Measurements from ENCODE around the gene CAP2.
A peak's percentile ranks its signal among the peaks of the same experiment; 100 is the strongest.

CAP2 gene

DNA sequence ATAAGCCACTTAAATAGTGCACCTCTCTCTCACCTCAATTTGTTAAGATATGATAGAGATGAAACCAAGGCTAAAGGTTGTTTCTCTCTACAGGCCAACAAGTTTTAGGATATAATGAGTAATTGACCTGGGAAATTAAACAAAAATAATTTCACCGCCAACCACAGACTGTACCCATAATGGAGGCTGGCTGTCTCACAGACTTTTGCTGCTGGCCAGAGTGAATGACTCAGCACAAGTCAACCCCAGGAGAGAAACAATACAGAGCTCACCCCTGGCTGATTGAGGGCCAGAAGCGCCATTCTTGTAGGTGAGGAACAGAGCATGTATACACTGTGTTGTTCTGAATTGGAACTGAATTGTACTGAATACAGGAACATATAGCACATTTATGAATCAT lies 99.9 kb downstream of the CAP2 start:
- no peak overlapping the region for H3K4ac ChIP-seq (ENCODE audit: low read depth, low read length)
- peak overlapping the region; percentile 3 for H3K27ac ChIP-seq (ENCODE audit: low read depth, low read length)
- no peak overlapping the region for H3K4me3 ChIP-seq (ENCODE audit: low read depth, low read length)
- no peak overlapping the region for H4K8ac ChIP-seq (ENCODE audit: low read depth, low read length)
- H3K4me2 ChIP-seq (ENCODE audit: low read length): no peak overlapping the region
- no peak overlapping the region for H2BK120ac ChIP-seq (ENCODE audit: insufficient read depth, low read length, poor library complexity)
- H3K18ac ChIP-seq (ENCODE audit: low read length): no peak overlapping the region
- H4K91ac ChIP-seq (ENCODE audit: low read depth, low read length): no peak overlapping the region
- no peaks in the 10 kb centered on the region for H3K9me3 ChIP-seq (ENCODE audit: insufficient read depth, low read depth, low read length)
- no peak overlapping the region for H2BK12ac ChIP-seq (ENCODE audit: low read length)
- peaks cover 3% of the 10 kb centered on the region for H3K79me1 ChIP-seq (ENCODE audit: low read length)
- WGBS (ENCODE audit: extremely low coverage, insufficient coverage, insufficient read length): no CpG with 5 or more reads among the region's 2 CpGs
- H3K79me2 ChIP-seq (ENCODE audit: control insufficient read depth, insufficient read depth, low read length, poor library complexity): no peaks in the 10 kb centered on the region
- H3K27me3 ChIP-seq (ENCODE audit: insufficient read depth, low read length): no peaks in the 10 kb centered on the region
- H3K14ac ChIP-seq (ENCODE audit: low read length): no peak overlapping the region
- H3K36me3 ChIP-seq (ENCODE audit: control insufficient read depth in 1 of 2, insufficient read depth in 2 of 2, low read length in 2 of 2): peaks cover 2% of the 10 kb centered on the region in 2 experiments
- H3K23ac ChIP-seq (ENCODE audit: low read length): no peak overlapping the region
- no peak overlapping the region for H2BK5ac ChIP-seq (ENCODE audit: low read depth, low read length, poor library complexity)
- no peak overlapping the region for H2AK5ac ChIP-seq (ENCODE audit: low read length)
- H2AFZ ChIP-seq (ENCODE audit: insufficient read depth, low read length, poor library complexity): no peak overlapping the region
- no peak overlapping the region for H4K12ac ChIP-seq (ENCODE audit: low read depth, low read length)
- peaks cover 3 to 8% of the 10 kb centered on the region in 2 experiments for H3K4me1 ChIP-seq (ENCODE audit: control insufficient read depth in 1 of 2, insufficient read depth in 2 of 2, low read length in 2 of 2)
- DNase-seq: no peak
- no peak overlapping the region for H3K9ac ChIP-seq (ENCODE audit: low read length)

DNA sequence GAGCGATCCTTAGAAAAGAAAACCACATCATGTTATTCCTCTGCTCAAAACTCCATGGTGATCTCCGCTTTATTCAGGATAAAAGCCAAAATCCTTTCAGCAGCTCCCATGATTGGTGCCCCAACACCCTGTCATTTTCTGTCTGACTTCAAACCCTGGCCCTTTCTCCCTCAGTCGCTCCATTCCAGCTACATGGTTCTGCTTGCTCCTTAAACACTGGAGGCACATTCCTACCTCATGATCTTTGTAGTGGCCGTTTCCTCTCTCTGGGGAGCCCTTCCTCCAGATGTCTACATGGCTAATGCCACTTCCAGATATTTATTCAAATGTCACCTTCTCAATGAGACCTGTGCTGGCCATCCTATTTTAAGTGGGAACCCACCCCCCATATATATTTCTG lies 100.8 kb downstream of the CAP2 start:
- peaks cover 3% of the 10 kb centered on the region for H3K79me1 ChIP-seq (ENCODE audit: low read length)
- H2BK12ac ChIP-seq (ENCODE audit: low read length): no peak overlapping the region
- no peak overlapping the region for H3K9ac ChIP-seq (ENCODE audit: low read length)
- no CpG with 5 or more reads among the region's 4 CpGs for WGBS (ENCODE audit: extremely low coverage, insufficient coverage, insufficient read length)
- H3K18ac ChIP-seq (ENCODE audit: low read length): no peak overlapping the region
- no peak overlapping the region for H3K4ac ChIP-seq (ENCODE audit: low read depth, low read length)
- no peaks in the 10 kb centered on the region for H3K9me3 ChIP-seq (ENCODE audit: insufficient read depth, low read depth, low read length)
- no peak overlapping the region for H3K4me2 ChIP-seq (ENCODE audit: low read length)
- no peak overlapping the region for H4K12ac ChIP-seq (ENCODE audit: low read depth, low read length)
- no peak overlapping the region for H4K91ac ChIP-seq (ENCODE audit: low read depth, low read length)
- DNase-seq: no peak
- no peaks in the 10 kb centered on the region for H3K27me3 ChIP-seq (ENCODE audit: insufficient read depth, low read length)
- no peak overlapping the region for H3K23ac ChIP-seq (ENCODE audit: low read length)
- H3K14ac ChIP-seq (ENCODE audit: low read length): no peak overlapping the region
- H3K27ac ChIP-seq (ENCODE audit: low read depth, low read length): no peak overlapping the region
- H2AFZ ChIP-seq (ENCODE audit: insufficient read depth, low read length, poor library complexity): no peak overlapping the region
- peaks cover 3 to 8% of the 10 kb centered on the region in 2 experiments for H3K4me1 ChIP-seq (ENCODE audit: control insufficient read depth in 1 of 2, insufficient read depth in 2 of 2, low read length in 2 of 2)
- no peak overlapping the region for H4K8ac ChIP-seq (ENCODE audit: low read depth, low read length)
- no peak overlapping the region for H2BK120ac ChIP-seq (ENCODE audit: insufficient read depth, low read length, poor library complexity)
- no peak overlapping the region for H2BK5ac ChIP-seq (ENCODE audit: low read depth, low read length, poor library complexity)
- no peak overlapping the region for H2AK5ac ChIP-seq (ENCODE audit: low read length)
- H3K36me3 ChIP-seq (ENCODE audit: control insufficient read depth in 1 of 2, insufficient read depth in 2 of 2, low read length in 2 of 2): peaks cover 2% of the 10 kb centered on the region in 2 experiments
- H3K4me3 ChIP-seq (ENCODE audit: low read depth, low read length): no peak overlapping the region
- no peaks in the 10 kb centered on the region for H3K79me2 ChIP-seq (ENCODE audit: control insufficient read depth, insufficient read depth, low read length, poor library complexity)

DNA sequence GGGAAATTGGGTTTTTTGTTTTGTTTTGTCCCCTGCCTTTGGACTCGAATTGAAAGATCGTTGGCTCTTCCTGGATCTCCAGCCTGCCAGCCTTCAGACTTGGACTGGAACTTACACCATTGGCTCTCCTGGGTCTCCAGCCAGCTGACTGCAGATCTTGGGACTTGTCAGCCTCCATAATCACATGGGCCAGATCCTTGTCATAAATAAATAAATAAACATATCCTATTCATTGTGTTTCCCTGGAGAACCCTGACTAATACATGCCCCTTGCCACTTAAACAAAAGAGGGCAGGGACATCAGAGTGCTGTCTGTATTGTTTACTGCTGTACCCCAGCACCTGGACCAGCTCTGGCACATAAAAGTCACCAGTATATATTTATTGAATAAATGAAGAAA lies 101.5 kb downstream of the CAP2 start:
- Histone ChIP-seq H3K27me3 (ENCODE audit: insufficient read depth, low read length) (no peaks in the 10 kb centered on the region), H3K23ac (ENCODE audit: low read length) (no peak overlapping the region), H2AFZ (ENCODE audit: insufficient read depth, low read length, poor library complexity) (no peak overlapping the region), H3K9me3 (ENCODE audit: insufficient read depth, low read depth, low read length) (no peaks in the 10 kb centered on the region), H2AK5ac (ENCODE audit: low read length) (no peak overlapping the region), H3K4me1 (ENCODE audit: control insufficient read depth in 1 of 2, insufficient read depth in 2 of 2, low read length in 2 of 2) (peaks cover 3 to 8% of the 10 kb centered on the region in 2 experiments), H3K27ac (ENCODE audit: low read depth, low read length) (no peak overlapping the region), H4K91ac (ENCODE audit: low read depth, low read length) (no peak overlapping the region), H3K36me3 (ENCODE audit: control insufficient read depth in 1 of 2, insufficient read depth in 2 of 2, low read length in 2 of 2) (peaks cover 2% of the 10 kb centered on the region in 2 experiments), H2BK120ac (ENCODE audit: insufficient read depth, low read length, poor library complexity) (no peak overlapping the region), H3K18ac (ENCODE audit: low read length) (no peak overlapping the region), H3K4me2 (ENCODE audit: low read length) (no peak overlapping the region), H4K8ac (ENCODE audit: low read depth, low read length) (no peak overlapping the region), H3K14ac (ENCODE audit: low read length) (no peak overlapping the region), H3K4me3 (ENCODE audit: low read depth, low read length) (no peak overlapping the region), H2BK12ac (ENCODE audit: low read length) (no peak overlapping the region), H3K4ac (ENCODE audit: low read depth, low read length) (no peak overlapping the region), H3K79me2 (ENCODE audit: control insufficient read depth, insufficient read depth, low read length, poor library complexity) (no peaks in the 10 kb centered on the region), H3K79me1 (ENCODE audit: low read length) (peaks cover 3% of the 10 kb centered on the region), H2BK5ac (ENCODE audit: low read depth, low read length, poor library complexity) (no peak overlapping the region), H3K9ac (ENCODE audit: low read length) (no peak overlapping the region), H4K12ac (ENCODE audit: low read depth, low read length) (no peak overlapping the region)
- no CpG with 5 or more reads among the region's 2 CpGs for WGBS (ENCODE audit: extremely low coverage, insufficient coverage, insufficient read length)
- no peak for DNase-seq

DNA sequence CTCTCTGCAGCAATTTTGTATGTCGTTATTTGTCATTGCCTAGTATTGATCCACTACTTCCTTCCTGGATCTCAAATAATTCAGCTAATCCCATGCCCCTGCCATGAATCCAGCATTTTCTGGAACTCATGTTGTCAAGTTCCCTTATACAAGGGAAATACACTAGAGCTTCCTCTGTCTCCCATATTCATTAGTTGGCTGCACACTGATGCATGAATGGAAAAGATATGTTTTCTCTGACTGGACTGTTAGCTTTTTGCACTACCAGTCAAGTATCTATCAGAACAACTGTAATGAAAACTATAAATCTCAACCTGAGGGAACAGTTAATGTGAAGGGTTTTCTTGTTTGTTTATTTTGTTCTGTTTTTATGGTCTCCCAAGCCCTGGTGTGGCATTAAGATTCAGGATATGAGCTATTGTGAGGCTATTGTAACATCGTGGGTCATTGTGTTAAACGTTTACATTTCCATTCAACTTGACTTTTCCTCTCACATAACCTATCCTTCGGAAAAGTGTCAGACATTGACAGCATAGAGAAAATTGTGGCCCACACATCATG lies 104.2 kb downstream of the CAP2 start:
- Histone ChIP-seq H3K27ac (ENCODE audit: low read depth, low read length) (no peak overlapping the region), H2AK5ac (ENCODE audit: low read length) (no peak overlapping the region), H2BK120ac (ENCODE audit: insufficient read depth, low read length, poor library complexity) (no peak overlapping the region), H3K9ac (ENCODE audit: low read length) (no peak overlapping the region), H3K79me2 (ENCODE audit: control insufficient read depth, insufficient read depth, low read length, poor library complexity) (no peaks in the 10 kb centered on the region), H3K27me3 (ENCODE audit: insufficient read depth, low read length) (no peaks in the 10 kb centered on the region), H3K4me2 (ENCODE audit: low read length) (no peak overlapping the region), H3K4me3 (ENCODE audit: low read depth, low read length) (no peak overlapping the region), H3K14ac (ENCODE audit: low read length) (no peak overlapping the region), H4K12ac (ENCODE audit: low read depth, low read length) (no peak overlapping the region), H3K79me1 (ENCODE audit: low read length) (peaks cover 3% of the 10 kb centered on the region), H3K23ac (ENCODE audit: low read length) (no peak overlapping the region), H4K8ac (ENCODE audit: low read depth, low read length) (no peak overlapping the region), H3K9me3 (ENCODE audit: insufficient read depth, low read depth, low read length) (no peaks in the 10 kb centered on the region), H3K18ac (ENCODE audit: low read length) (no peak overlapping the region), H4K91ac (ENCODE audit: low read depth, low read length) (no peak overlapping the region), H3K4ac (ENCODE audit: low read depth, low read length) (no peak overlapping the region), H3K4me1 (ENCODE audit: control insufficient read depth in 1 of 2, insufficient read depth in 2 of 2, low read length in 2 of 2) (peaks cover 3 to 8% of the 10 kb centered on the region in 2 experiments), H2BK5ac (ENCODE audit: low read depth, low read length, poor library complexity) (no peak overlapping the region), H3K36me3 (ENCODE audit: control insufficient read depth in 1 of 2, insufficient read depth in 2 of 2, low read length in 2 of 2) (peaks cover 0 to 2% of the 10 kb centered on the region in 2 experiments), H2AFZ (ENCODE audit: insufficient read depth, low read length, poor library complexity) (no peak overlapping the region), H2BK12ac (ENCODE audit: low read length) (no peak overlapping the region)
- WGBS (ENCODE audit: extremely low coverage, insufficient coverage, insufficient read length): no CpG with 5 or more reads among the region's 4 CpGs
- DNase-seq: no peak

Measured in trophoblast cell (in vitro differentiated cells and primary cell).